CD14-positive monocyte (primary cell): Measurements from ENCODE around the gene ZNF527. TPM values are rescaled to one million over a fixed set of nuclear protein-coding genes. Genes with fewer than 3 reads are reported as not detected.

Source experiments
- DNase-seq, 3 donors: peaks; one replicate each; pipeline ENCODE4 v3.0.0-alpha.2; 2011 to 2022
- H2AFZ ChIP-seq: 2 replicates; pipeline ENCODE4 v1.6.0; 2012; ENCODE audit warnings: mild to moderate bottlenecking, low read depth, low read length, inconsistent platforms; ENCODE audit not compliant: insufficient read depth, poor library complexity, severe bottlenecking
- H3K27ac ChIP-seq, 2 donors: 1 replicate in 1 of 2; 2 replicates in 1 of 2; pipeline ENCODE4 v1.5.1; 2012 to 2013; ENCODE audit warnings: low read length in 2 of 2, control low read depth in 1 of 2, inconsistent platforms in 1 of 2, low read depth in 1 of 2, mild to moderate bottlenecking in 1 of 2
- H3K27me3 ChIP-seq, 2 donors: one replicate each; pipeline versions ENCODE4 v1.6.0 to v1.6.1; 2011 to 2013; ENCODE audit warnings: low read length in 2 of 2; ENCODE audit not compliant: control insufficient read depth in 2 of 2, insufficient read depth in 2 of 2
- H3K36me3 ChIP-seq, 2 donors: replicated peaks in 1 of 2; 1 replicate in 1 of 2; 2 replicates in 1 of 2; pipeline versions ENCODE4 v1.5.1 to v1.6.1; 2012 to 2013; ENCODE audit warnings: low read length in 2 of 2, control low read depth in 1 of 2, inconsistent platforms in 1 of 2, mild to moderate bottlenecking in 1 of 2; ENCODE audit not compliant: insufficient read depth in 2 of 2, control insufficient read depth in 1 of 2
- H3K4me1 ChIP-seq, 2 donors: 1 replicate in 1 of 2; 2 replicates in 1 of 2; pipeline versions ENCODE4 v1.5.1 to v1.6.1; 2012 to 2013; ENCODE audit warnings: low read length in 2 of 2, control low read depth in 1 of 2, inconsistent platforms in 1 of 2, mild to moderate bottlenecking in 1 of 2, moderate library complexity in 1 of 2; ENCODE audit not compliant: insufficient read depth in 2 of 2, control insufficient read depth in 1 of 2
- H3K4me2 ChIP-seq: replicated peaks from 2 replicates; pipeline ENCODE3; 2012; ENCODE audit warnings: low read length, moderate library complexity, mild to moderate bottlenecking; ENCODE audit not compliant: poor library complexity, severe bottlenecking; ENCODE audit errors: extremely low read depth
- H3K4me3 ChIP-seq, 3 experiments: fragments of 200-600 bp in 1 of 3; sonication (generic) in 1 of 3; replicated peaks in 1 of 3; 1 replicate in 2 of 3; 2 replicates in 1 of 3; pipeline ENCODE4 v1.5.1; 2011 to 2013; ENCODE audit warnings: low read length in 3 of 3, mild to moderate bottlenecking in 3 of 3, control low read depth in 2 of 3, low read depth in 2 of 3, inconsistent platforms in 1 of 3, moderate library complexity in 1 of 3
- H3K79me2 ChIP-seq: 2 replicates; pipeline ENCODE4 v1.6.0; 2012; ENCODE audit warnings: mild to moderate bottlenecking, control low read depth, inconsistent platforms, low read length, moderate library complexity; ENCODE audit not compliant: insufficient read depth
- H3K9ac ChIP-seq: 2 replicates; pipeline ENCODE4 v1.6.0; 2017; ENCODE audit warnings: low read length, mild to moderate bottlenecking; ENCODE audit not compliant: insufficient read depth, poor library complexity, severe bottlenecking
- H3K9me3 ChIP-seq, 2 donors: replicated peaks in 1 of 2; 1 replicate in 1 of 2; 2 replicates in 1 of 2; pipeline versions ENCODE4 v1.5.1 to v1.6.1; 2012 to 2013; ENCODE audit warnings: low read length in 2 of 2, control low read depth in 1 of 2; ENCODE audit not compliant: control insufficient read depth in 1 of 2, insufficient read depth in 1 of 2
- H4K20me1 ChIP-seq: 2 replicates; pipeline ENCODE4 v1.6.0; 2012; ENCODE audit warnings: mild to moderate bottlenecking, low read length, control low read depth, moderate library complexity; ENCODE audit not compliant: insufficient read depth
- H3K27ac Mint-ChIP-seq, 7 donors: one replicate each; pipeline ENCODE4 v1.8.0; 2020; ENCODE audit warnings: mild to moderate bottlenecking in 7 of 7, mixed read lengths in 7 of 7, moderate library complexity in 6 of 7, inconsistent platforms in 2 of 7
- H3K27me3 Mint-ChIP-seq, 3 donors: one replicate each; pipeline ENCODE4 v1.8.0; 2021 to 2022; ENCODE audit warnings: low read depth in 3 of 3, mild to moderate bottlenecking in 3 of 3, mixed read lengths in 3 of 3, moderate library complexity in 3 of 3, inconsistent platforms in 1 of 3
- H3K36me3 Mint-ChIP-seq, 2 donors: one replicate each; pipeline ENCODE4 v1.8.0; 2020; ENCODE audit warnings: mixed read lengths in 2 of 2, inconsistent platforms in 1 of 2, mild to moderate bottlenecking in 1 of 2
- H3K4me1 Mint-ChIP-seq: one replicate; pipeline ENCODE4 v1.8.0; 2020; ENCODE audit warnings: mild to moderate bottlenecking, mixed read lengths
- H3K4me3 Mint-ChIP-seq, 2 donors: one replicate each; pipeline ENCODE4 v1.8.0; 2020; ENCODE audit warnings: mild to moderate bottlenecking in 2 of 2, mixed read lengths in 2 of 2, moderate library complexity in 1 of 2
- H3K9me3 Mint-ChIP-seq, 7 donors: one replicate each; pipeline ENCODE4 v1.8.0; 2020 to 2022; ENCODE audit warnings: mixed read lengths in 7 of 7, mild to moderate bottlenecking in 6 of 7, moderate library complexity in 6 of 7, inconsistent platforms in 2 of 7
- WGBS: methylation state at CpG from one replicate; pipeline ENCODE4 v1.1.5; 2013; ENCODE audit warnings: missing lambda C conversion rate; ENCODE audit not compliant: insufficient coverage; 5-methylcytosine and 5-hydroxymethylcytosine counted together
- intact Hi-C, 2 donors: fragments of 100-400 bp; cut with micrococcal nuclease; formaldehyde crosslinking; loops; one replicate each; pipeline versions ENCODE4 v1.15.0 to v1.15.1; 2023
- polyA plus RNA-seq, 3 donors: library from polyadenylated mRNA; depleted of rRNA in 1 of 3; unstranded in 2 of 3; stranded (reverse) in 1 of 3; fragments of 300-500 nt in 2 of 3; fragments of >200 nt in 1 of 3; fragmentation: Illumina TruSeq in 2 of 3; gene quantifications; 1 replicate in 2 of 3; 2 replicates in 1 of 3; pipeline ENCODE4 v1.2.3, GENCODE V29; 2012 to 2021
- TF ChIP-seq, protein P1 (sequence below): fragments of 200-600 bp; IDR thresholded peaks from one replicate; pipeline ENCODE4 v1.8.0; 2022; ENCODE audit warnings: antibody characterized with exemption, mild to moderate bottlenecking

Gene ZNF527
- polyA plus RNA-seq, 3 donors: 0.83 to 1.6 (median 1.3) TPM

DNA sequence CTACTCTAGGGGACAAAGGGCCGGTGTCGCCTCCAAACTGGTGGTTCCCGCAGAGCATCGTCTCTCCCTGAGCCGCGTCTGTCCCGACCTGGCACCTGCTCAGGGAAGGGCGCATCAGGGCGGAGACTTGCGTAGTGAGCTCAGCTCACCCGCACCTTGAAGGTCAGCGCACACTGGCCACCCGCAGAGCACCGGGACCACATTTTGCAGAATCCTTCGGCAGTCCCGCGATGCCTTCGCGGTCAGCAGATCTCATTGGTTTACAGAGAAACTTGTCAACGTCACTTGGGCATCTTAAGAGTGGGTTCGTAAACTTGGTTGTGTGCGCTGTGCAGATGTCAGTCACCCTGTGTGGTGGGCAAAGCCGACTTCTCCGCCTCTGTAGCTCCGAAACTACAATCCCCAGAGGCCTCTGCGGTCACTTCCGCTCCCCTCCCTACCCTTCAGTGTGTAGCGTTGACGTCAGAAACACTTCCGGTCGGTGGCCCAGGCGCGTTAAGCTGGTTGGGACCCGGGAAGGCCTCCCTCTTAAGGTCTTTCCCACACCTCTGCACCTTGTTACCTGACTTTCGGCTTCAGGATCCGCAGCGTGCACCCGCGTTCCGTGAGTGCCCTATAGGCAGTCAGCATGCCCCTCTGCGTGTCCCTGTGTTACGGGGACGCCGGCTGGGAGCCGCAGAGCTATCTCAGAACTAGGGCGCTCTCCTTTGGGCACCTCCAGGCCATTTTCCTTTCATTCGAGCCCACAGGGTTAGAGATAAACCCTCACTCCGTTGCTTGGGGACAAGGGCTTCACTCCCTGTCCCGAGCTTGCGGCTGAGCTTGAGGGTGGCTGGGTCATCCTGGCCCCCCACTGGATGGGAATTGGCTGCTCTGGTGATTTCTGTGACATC lies 36.5 kb upstream of the ZNF527 start:
- peak overlapping the region; percentile 77 to 91 (median 89) for H3K27ac Mint-ChIP-seq
- 32% methylated on average over 49 of the region's 50 CpGs for WGBS
- H3K36me3 ChIP-seq: peaks cover 0 to 9% of the 10 kb centered on the region in 2 donors
- DNase-seq: peak; percentile 79 to 86 (median 79)
- peaks cover 8 to 17% of the 10 kb centered on the region in 2 donors for H3K4me1 ChIP-seq
- TF ChIP-seq, protein P1, sequence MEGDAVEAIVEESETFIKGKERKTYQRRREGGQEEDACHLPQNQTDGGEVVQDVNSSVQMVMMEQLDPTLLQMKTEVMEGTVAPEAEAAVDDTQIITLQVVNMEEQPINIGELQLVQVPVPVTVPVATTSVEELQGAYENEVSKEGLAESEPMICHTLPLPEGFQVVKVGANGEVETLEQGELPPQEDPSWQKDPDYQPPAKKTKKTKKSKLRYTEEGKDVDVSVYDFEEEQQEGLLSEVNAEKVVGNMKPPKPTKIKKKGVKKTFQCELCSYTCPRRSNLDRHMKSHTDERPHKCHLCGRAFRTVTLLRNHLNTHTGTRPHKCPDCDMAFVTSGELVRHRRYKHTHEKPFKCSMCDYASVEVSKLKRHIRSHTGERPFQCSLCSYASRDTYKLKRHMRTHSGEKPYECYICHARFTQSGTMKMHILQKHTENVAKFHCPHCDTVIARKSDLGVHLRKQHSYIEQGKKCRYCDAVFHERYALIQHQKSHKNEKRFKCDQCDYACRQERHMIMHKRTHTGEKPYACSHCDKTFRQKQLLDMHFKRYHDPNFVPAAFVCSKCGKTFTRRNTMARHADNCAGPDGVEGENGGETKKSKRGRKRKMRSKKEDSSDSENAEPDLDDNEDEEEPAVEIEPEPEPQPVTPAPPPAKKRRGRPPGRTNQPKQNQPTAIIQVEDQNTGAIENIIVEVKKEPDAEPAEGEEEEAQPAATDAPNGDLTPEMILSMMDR: no peak
- intact Hi-C loops: loop anchor here (1.0 to 10.0 kb wide), 4 partner anchors 17 to 1590 kb away; partner anchors contain the start of genes IGFLR1 (in 1 of the 2), LIN37 (in 1 of the 2), PSENEN (in 1 of the 2) and U2AF1L4 (in 1 of the 2)
- peaks cover 5% of the 10 kb centered on the region for H3K79me2 ChIP-seq
- H3K27ac ChIP-seq: peak overlapping the region; percentile 29 to 89
- H2AFZ ChIP-seq: peak overlapping the region; percentile 95
- peaks cover 27 to 38% of the 10 kb centered on the region in 2 donors for H3K36me3 Mint-ChIP-seq
- peak overlapping the region; percentile 85 to 90 for H3K4me3 Mint-ChIP-seq
- H3K27me3 ChIP-seq: no peaks in the 10 kb centered on the region
- peaks cover 22 to 55% of the 10 kb centered on the region in 2 donors for H3K9me3 ChIP-seq
- peaks cover 16% of the 10 kb centered on the region for H3K4me1 Mint-ChIP-seq
- H3K27me3 Mint-ChIP-seq: peaks cover 0 to 3% (median 0%) of the 10 kb centered on the region in 3 donors
- no peaks in the 10 kb centered on the region for H4K20me1 ChIP-seq
- peak overlapping the region; percentile 88 for H3K4me2 ChIP-seq
- H3K9me3 Mint-ChIP-seq: peaks cover 22 to 69% (median 48%) of the 10 kb centered on the region in 7 donors
- H3K4me3 ChIP-seq: peak overlapping the region; percentile 53 to 92 (median 64)
- peak overlapping the region; percentile 77 for H3K9ac ChIP-seq

DNA sequence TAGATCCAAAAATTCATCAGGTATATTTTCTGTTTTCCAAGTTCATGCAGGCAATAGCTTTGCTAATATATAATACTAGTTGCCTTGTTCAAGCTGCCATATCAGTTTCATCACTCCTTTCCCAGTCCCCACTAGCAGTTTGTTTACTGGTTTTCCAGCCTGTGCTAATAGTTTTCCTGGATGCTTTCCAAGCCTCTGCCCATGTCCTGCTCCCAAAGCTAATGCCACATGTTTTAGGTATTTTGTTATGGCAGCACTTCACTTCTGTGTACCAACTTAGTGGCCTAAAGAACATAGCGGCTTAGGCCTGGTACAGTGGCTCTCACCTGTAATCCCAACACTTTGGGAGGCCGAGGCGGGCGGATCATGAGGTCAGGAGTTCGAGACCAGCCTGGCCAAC lies 28.1 kb upstream of the ZNF527 start:
- Mint-ChIP-seq H3K27ac (no peak overlapping the region), H3K9me3 (peaks cover 45 to 80% (median 62%) of the 10 kb centered on the region in 7 donors), H3K36me3 (peaks cover 29 to 62% of the 10 kb centered on the region in 2 donors), H3K4me3 (no peak overlapping the region), H3K4me1 (no peaks in the 10 kb centered on the region), H3K27me3 (peaks cover 0 to 2% (median 0%) of the 10 kb centered on the region in 3 donors)
- no peaks in the 10 kb centered on the region for H4K20me1 ChIP-seq
- no peaks in the 10 kb centered on the region for H3K79me2 ChIP-seq
- no peak overlapping the region for H3K4me2 ChIP-seq
- TF ChIP-seq, protein P1: no peak
- no peaks in the 10 kb centered on the region for H3K27me3 ChIP-seq
- H2AFZ ChIP-seq: no peak overlapping the region
- DNase-seq: no peak
- peaks cover 71 to 73% of the 10 kb centered on the region in 2 donors for H3K9me3 ChIP-seq
- no peaks in the 10 kb centered on the region for H3K4me1 ChIP-seq
- H3K27ac ChIP-seq: no peak overlapping the region
- no peak overlapping the region for H3K9ac ChIP-seq
- H3K36me3 ChIP-seq: peaks cover 8 to 38% of the 10 kb centered on the region in 2 donors
- no CpG with 5 or more reads among the region's 5 CpGs for WGBS
- intact Hi-C loops: no loop called here
- H3K4me3 ChIP-seq: no peak overlapping the region
